GM21717 (cell line): Measurements from ENCODE around the gene RWDD3.
A peak's percentile ranks its signal among the peaks of the same experiment; 100 is the strongest.

Source experiments
- ATAC-seq: cut with Tn5 transposase; IDR thresholded peaks from one replicate; pipeline ENCODE4 v1.9.1; 2021; ENCODE audit warnings: mild to moderate bottlenecking, moderate library complexity; ENCODE audit not compliant: unreplicated experiment

The RWDD3 gene

GRCh38 chr1:95233737-95234500, at the start of gene RWDD3:
RWDD3 (plus strand) TSS chr1:95234210; CDS start chr1:95234231, 21 bp downstream.
- peak; percentile 99 for ATAC-seq

GRCh38 chr1:95186149-95186548, 47.9 kb upstream of the RWDD3 start:
- ATAC-seq = no peak

GRCh38 chr1:95193591-95193990, 40.4 kb upstream of the RWDD3 start:
- ATAC-seq = no peak

GRCh38 chr1:95195046-95195445, 39.0 kb upstream of the RWDD3 start:
- no peak for ATAC-seq

GRCh38 chr1:95196017-95196416, 38.0 kb upstream of the RWDD3 start:
- ATAC-seq = no peak

GRCh38 chr1:95197616-95198252, 36.3 kb upstream of the RWDD3 start:
- no peak for ATAC-seq

GRCh38 chr1:95201905-95202304, 32.1 kb upstream of the RWDD3 start:
- ATAC-seq = no peak

GRCh38 chr1:95203908-95204437, 30.0 kb upstream of the RWDD3 start:
- ATAC-seq = no peak

- ATAC-seq = no peak
These were observed 27.5 kb upstream of the RWDD3 start for GRCh38 chr1:95206514-95206913.

GRCh38 chr1:95207223-95207935, 26.6 kb upstream of the RWDD3 start:
- ATAC-seq = no peak

- no peak for ATAC-seq
These were observed 25.1 kb upstream of the RWDD3 start for GRCh38 chr1:95208876-95209275.

- ATAC-seq = no peak
These were observed 24.7 kb upstream of the RWDD3 start for GRCh38 chr1:95209291-95209690.

GRCh38 chr1:95216292-95216990, 17.6 kb upstream of the RWDD3 start:
- no peak for ATAC-seq

GRCh38 chr1:95217371-95217770, 16.6 kb upstream of the RWDD3 start:
- no peak for ATAC-seq

GRCh38 chr1:95219407-95219806, 14.6 kb upstream of the RWDD3 start:
- ATAC-seq = no peak

- no peak for ATAC-seq
These were observed 12.7 kb upstream of the RWDD3 start for GRCh38 chr1:95221306-95221705.

GRCh38 chr1:95222629-95223028, 11.4 kb upstream of the RWDD3 start:
- ATAC-seq = no peak

- no peak for ATAC-seq
These were observed 10.9 kb upstream of the RWDD3 start for GRCh38 chr1:95223110-95223509.

GRCh38 chr1:95226781-95227660, 7.0 kb upstream of the RWDD3 start:
- no peak for ATAC-seq

GRCh38 chr1:95229037-95229436, 5.0 kb upstream of the RWDD3 start:
- no peak for ATAC-seq
